GM23248 (cell line): ENCODE measurements around the gene ARHGEF10L.

Experiments
- EZH2 ChIP-seq: fragments of 200-600 bp; sonication (generic); IDR thresholded peaks from 2 replicates; pipeline ENCODE4 v1.6.1; 2018; ENCODE audit warnings: antibody characterized with exemption, mild to moderate bottlenecking; ENCODE audit not compliant: insufficient read depth, poor library complexity, severe bottlenecking
- EZH2phosphoT487 ChIP-seq: fragments of 200-600 bp; sonication (generic); IDR thresholded peaks from 2 replicates; pipeline ENCODE4 v1.6.1; 2018; ENCODE audit warnings: antibody characterized with exemption, moderate library complexity, mild to moderate bottlenecking, low read depth; ENCODE audit not compliant: insufficient read depth

- TF ChIP-seq EZH2, result no peak
- TF ChIP-seq EZH2phosphoT487, result no peak
These were observed 28.3 kb upstream of the ARHGEF10L start for GRCh38 chr1:17511188-17511587.
